ENCODE results near the gene ST3GAL6.

DNA sequence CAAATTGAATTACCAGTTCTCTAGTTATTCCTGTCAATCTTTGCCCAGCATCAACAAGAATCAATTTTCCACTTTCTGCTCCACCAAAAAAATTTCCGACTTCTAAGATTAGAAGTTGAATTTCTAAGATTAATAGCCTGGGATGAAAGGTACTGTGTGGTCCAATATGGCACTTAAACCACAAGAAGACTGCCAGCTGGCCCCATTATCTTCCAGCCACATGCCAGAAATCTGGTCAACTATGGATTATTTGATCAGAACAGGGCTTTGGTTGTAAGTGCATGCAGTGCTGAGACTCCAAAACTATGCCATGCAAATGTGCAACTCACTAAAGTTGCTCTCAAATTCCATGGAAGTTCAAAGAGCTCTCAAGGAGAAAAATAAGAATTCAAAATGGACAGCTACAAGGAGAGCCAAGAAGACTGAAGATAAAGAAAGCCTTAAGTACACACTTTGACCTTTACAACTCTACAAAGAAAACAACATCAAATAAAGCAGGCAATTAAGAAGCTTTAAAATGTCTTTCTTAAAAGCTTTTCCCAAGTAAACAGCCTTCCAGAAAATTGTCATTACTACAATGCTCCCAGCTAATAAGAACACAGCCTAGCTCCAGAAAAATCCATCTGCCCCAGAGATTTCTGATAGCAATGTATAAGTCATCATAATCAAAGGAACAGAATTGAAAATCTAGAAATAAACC, 64.2 kb downstream of the ST3GAL6 start:
- TF ChIP-seq, protein P1, sequence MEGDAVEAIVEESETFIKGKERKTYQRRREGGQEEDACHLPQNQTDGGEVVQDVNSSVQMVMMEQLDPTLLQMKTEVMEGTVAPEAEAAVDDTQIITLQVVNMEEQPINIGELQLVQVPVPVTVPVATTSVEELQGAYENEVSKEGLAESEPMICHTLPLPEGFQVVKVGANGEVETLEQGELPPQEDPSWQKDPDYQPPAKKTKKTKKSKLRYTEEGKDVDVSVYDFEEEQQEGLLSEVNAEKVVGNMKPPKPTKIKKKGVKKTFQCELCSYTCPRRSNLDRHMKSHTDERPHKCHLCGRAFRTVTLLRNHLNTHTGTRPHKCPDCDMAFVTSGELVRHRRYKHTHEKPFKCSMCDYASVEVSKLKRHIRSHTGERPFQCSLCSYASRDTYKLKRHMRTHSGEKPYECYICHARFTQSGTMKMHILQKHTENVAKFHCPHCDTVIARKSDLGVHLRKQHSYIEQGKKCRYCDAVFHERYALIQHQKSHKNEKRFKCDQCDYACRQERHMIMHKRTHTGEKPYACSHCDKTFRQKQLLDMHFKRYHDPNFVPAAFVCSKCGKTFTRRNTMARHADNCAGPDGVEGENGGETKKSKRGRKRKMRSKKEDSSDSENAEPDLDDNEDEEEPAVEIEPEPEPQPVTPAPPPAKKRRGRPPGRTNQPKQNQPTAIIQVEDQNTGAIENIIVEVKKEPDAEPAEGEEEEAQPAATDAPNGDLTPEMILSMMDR (IDR thresholded peaks at IDR 0.05; ENCODE audit: poor library complexity): no peak
- TF ChIP-seq EZH2 (IDR thresholded peaks at IDR 0.05; ENCODE audit: borderline replicate concordance) (no peak), EZH2phosphoT487 (IDR thresholded peaks at IDR 0.05; ENCODE audit: low read depth, severe bottlenecking, unreplicated experiment) (no peak)
